ENCODE data around the gene TYW1.
"Not testable (repeated sequence)": the region's sequence is repeated elsewhere in the genome, so short reads cannot be mapped to it uniquely, and the experiment has no call there.

TYW1 gene

GRCh38 chr7:67257779-67258178, 261.1 kb downstream of the TYW1 start:
- FAIRE-seq: not testable (repeated sequence)

GRCh38 chr7:67259363-67259762, 262.7 kb downstream of the TYW1 start:
- not testable (repeated sequence) for FAIRE-seq

GRCh38 chr7:67260166-67260586, 263.5 kb downstream of the TYW1 start:
- not testable (repeated sequence) for FAIRE-seq

DNA sequence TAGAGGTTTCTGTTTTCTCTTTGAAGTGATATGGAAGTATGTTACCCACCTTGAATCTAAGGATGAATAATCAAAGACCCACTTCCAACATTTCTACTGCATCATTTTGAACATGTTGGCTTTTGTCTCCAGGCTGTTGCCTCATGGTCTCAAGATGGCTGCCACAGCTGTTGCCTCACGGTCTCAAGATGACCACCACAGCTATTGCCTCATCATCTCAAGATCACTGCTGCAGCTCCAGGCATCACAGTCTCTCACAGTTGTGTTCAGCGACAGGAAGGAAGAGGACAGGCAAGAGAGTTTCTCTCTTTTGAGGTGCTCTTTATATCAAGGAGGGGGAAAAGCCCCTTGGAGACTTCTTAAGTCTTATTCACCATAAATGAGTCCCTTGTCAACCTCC, 267.4 kb downstream of the TYW1 start:
- not testable (repeated sequence) for FAIRE-seq

GRCh38 chr7:67266070-67266469, 269.4 kb downstream of the TYW1 start:
- FAIRE-seq: not testable (repeated sequence)

DNA sequence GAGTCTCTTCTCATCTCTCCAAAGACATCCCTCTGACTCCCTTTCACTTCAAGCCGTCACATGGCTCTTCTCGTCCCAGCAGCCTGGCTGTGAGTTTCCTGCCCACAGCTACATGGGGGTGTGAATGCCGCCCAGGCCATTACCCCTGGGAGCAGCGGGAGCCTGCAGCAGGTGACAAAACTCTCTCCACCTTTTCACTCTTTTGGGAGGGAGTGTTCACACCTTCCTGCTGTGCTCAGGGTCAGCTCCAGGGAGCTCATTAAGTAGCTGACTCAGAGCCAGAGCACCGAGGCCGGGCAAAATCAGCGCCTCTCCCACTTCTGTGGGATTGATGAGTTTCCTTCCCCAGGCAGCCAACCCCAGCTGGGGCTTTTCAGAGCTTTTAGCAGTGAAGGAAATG, 271.3 kb downstream of the TYW1 start:
- FAIRE-seq: no peak

DNA sequence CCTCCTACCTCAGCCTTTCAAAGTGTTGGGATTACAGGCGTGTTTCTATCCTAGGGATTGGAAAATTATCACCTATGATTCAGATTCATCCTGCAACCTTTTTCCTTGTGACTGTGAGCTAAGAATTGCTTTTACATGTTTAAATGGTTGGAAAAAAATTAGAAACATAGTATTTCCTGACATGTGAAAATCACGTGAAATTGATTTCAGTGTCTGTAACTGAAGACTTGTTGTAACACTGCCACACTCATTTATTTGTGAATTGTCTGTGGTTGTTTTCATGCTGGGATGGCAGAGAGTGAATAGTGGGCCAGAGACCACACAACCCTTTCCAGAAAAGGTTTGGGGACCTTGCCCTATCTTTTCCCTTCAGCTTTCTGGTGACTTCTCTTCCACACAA, 273.3 kb downstream of the TYW1 start:
- not testable (repeated sequence) for FAIRE-seq
